ENCODE measurements around the gene HSPB6. TPM values are rescaled to one million over a fixed set of nuclear protein-coding genes. Genes with fewer than 3 reads are reported as not detected.

HSPB6 gene
- total and polyA plus RNA-seq, 7 donors, result 303 to 1,308 (median 664) TPM

DNA sequence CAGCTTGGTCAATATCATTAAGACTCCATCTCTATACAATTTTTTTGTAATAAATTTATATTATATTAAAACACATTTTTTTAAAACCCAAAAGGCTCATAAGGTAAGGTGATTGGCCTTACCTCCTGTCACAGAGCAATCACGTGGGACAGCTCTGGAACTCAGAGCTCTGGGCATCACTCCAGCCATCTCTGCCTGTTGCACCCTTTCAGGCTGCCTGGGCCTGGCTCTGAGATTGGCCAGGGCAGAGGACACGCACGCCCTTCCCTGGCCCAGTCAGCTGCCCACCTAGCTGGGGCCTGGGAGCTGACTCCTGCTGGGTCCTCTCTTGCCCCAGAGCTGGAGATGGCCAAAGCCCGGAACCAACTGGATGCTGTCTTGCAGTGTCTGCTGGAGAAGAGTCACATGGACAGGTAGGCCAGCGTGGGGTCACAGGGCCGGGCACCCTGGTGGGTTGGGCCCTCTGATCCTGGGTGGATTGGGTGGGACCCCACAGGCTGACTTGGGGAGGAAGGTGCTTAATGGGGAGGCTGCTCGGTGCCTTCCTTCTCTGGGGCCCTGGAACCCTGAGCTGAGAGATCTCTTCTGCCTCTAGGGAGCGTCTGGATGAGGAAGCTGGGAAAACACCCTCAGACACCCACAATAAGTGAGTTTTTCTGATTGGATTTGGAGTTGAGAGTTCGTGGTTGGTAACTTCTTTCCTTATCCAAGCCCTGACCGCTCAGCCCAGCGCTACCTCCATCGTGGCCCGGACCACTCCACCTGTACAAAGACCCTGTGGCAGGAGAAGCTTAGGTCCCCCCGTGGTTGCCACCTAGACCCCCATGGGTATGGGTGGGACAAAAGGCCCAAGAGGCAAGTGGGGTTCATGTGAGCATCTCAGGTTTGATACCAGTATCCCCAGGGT, 4.7 kb downstream of the HSPB6 start:
- TF ChIP-seq, protein P1, sequence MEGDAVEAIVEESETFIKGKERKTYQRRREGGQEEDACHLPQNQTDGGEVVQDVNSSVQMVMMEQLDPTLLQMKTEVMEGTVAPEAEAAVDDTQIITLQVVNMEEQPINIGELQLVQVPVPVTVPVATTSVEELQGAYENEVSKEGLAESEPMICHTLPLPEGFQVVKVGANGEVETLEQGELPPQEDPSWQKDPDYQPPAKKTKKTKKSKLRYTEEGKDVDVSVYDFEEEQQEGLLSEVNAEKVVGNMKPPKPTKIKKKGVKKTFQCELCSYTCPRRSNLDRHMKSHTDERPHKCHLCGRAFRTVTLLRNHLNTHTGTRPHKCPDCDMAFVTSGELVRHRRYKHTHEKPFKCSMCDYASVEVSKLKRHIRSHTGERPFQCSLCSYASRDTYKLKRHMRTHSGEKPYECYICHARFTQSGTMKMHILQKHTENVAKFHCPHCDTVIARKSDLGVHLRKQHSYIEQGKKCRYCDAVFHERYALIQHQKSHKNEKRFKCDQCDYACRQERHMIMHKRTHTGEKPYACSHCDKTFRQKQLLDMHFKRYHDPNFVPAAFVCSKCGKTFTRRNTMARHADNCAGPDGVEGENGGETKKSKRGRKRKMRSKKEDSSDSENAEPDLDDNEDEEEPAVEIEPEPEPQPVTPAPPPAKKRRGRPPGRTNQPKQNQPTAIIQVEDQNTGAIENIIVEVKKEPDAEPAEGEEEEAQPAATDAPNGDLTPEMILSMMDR (IDR thresholded peaks at IDR 0.05), result no peak
- H3K4me1 ChIP-seq, result peaks cover 22% of the 10 kb centered on the region
- ATAC-seq (no peak), DNase-seq (no peak)
- H3K27ac ChIP-seq, result no peak overlapping the region
- H3K36me3 ChIP-seq (ENCODE audit: insufficient read depth in 1 of 2, low read depth in 1 of 2), result peaks cover 0 to 24% of the 10 kb centered on the region in 2 donors
- no peak overlapping the region for H3K4me3 ChIP-seq
- intact Hi-C loops (cut with DNase I), result no loop called here
- H3K27me3 ChIP-seq (ENCODE audit: insufficient read depth in 3 of 3, low read length in 2 of 3), result no peaks in the 10 kb centered on the region
- no peaks in the 10 kb centered on the region for H3K9me3 ChIP-seq
- 73 to 84% (median 83%) methylated on average over 13 to 14 of the region's 14 CpGs for WGBS, 3 donors

DNA sequence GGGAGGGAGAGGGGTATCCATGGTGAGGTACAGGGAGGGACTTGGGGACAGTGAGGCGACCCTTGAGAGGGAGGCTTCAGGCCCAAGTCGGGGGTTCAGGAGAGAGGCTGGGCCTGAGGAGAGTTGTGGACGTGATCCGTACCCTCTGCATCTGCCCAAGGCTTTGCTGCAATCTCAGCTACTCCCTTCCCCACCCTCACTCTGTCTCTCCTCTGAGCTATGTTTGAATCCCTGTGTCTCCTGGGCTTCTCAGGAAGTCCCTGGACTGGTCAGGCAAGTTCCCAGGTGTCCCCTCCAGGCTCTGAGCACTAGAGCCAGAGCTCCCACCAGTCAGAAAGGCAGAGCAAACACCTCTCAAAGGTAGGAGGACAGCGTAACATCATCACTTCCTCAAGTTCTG, 6.7 kb downstream of the HSPB6 start:
- Histone ChIP-seq H3K4me3 (no peak overlapping the region), H3K27ac (no peak overlapping the region), H3K9me3 (no peaks in the 10 kb centered on the region), H3K36me3 (ENCODE audit: insufficient read depth in 1 of 2, low read depth in 1 of 2) (peaks cover 0 to 27% of the 10 kb centered on the region in 2 donors), H3K4me1 (peaks cover 31% of the 10 kb centered on the region), H3K27me3 (ENCODE audit: insufficient read depth in 3 of 3, low read length in 2 of 3) (no peaks in the 10 kb centered on the region)
- no peak for ATAC-seq
- TF ChIP-seq, protein P1 (IDR thresholded peaks at IDR 0.05), result no peak
- DNase-seq, result no peak
- intact Hi-C loops (cut with DNase I), result no loop called here
- 90 to 93% (median 92%) methylated on average over 5 of the region's 5 CpGs for WGBS, 3 donors

DNA sequence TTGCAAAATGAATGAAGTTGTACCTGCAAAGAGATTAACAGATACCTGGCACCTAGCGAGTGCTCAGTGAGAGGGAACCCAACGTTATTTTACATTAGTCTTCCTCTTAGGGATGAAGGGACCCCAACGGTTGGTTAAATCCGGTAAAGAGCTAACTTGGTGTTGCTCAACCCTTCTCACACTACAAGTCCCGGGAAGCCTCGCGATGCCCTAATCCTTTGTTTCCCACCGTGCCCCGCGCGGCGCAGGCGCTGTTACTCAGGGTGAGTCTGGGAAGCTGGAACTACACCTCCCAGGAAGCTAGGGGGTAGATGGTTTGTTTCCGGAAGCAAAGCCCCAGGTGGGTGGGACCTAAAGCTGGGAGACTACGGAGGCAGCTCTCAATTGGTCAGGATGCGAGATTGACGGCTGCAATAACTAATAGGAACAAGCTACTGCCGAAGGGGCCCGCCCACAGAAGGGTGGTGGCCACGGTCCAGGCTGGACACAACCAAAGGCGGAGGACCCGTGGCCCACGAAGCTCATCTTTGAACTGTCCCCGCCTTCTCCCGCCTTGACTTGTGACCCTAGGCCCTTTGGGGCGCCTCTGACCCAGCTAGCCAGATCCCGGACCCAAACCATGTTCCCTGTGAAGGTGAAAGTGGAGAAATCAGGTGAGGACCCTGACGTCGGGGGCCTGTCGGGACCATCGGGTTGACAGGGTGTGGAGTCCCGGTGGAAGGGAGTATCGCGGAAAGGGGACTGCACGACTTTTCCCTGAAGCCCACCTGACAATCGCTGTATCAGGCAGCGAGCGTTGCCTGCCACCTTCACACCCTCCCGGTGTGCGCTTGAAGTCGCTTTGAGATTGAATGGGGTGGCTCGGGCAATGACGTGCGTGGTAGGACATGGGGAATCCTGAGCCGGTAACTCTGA, 8.5 kb downstream of the HSPB6 start, which contains the start of gene LIN37:
TSS of gene LIN37 (plus strand) at position 471 of the 915 bp plus-strand sequence. CDS start at position 620, 149 bp downstream.
- H3K9me3 ChIP-seq, result no peaks in the 10 kb centered on the region
- TF ChIP-seq, protein P1 (IDR thresholded peaks at IDR 0.05), result no peak
- H3K4me3 ChIP-seq, result peak within 1 kb of the TSS; percentile 99
- peaks cover 42% of the 10 kb centered on the region for H3K4me1 ChIP-seq
- ATAC-seq, result peak; percentile 82 to 87 (median 84)
- DNase-seq, result peak; percentile 99 to 100
- peaks cover 0 to 27% of the 10 kb centered on the region in 2 donors for H3K36me3 ChIP-seq (ENCODE audit: insufficient read depth in 1 of 2, low read depth in 1 of 2)
- intact Hi-C loops (cut with DNase I), result loop anchor here in 1 of 2 donors (5.0 kb wide), 1 partner anchor 184 kb away; no protein-coding TSS in a partner anchor
- H3K27me3 ChIP-seq (ENCODE audit: insufficient read depth in 3 of 3, low read length in 2 of 3), result no peaks in the 10 kb centered on the region
- peak within 1 kb of the TSS; percentile 81 for H3K27ac ChIP-seq
- WGBS, 3 donors, result 0 to 1% (median 1%) methylated on average over 45 of the region's 45 CpGs

DNA sequence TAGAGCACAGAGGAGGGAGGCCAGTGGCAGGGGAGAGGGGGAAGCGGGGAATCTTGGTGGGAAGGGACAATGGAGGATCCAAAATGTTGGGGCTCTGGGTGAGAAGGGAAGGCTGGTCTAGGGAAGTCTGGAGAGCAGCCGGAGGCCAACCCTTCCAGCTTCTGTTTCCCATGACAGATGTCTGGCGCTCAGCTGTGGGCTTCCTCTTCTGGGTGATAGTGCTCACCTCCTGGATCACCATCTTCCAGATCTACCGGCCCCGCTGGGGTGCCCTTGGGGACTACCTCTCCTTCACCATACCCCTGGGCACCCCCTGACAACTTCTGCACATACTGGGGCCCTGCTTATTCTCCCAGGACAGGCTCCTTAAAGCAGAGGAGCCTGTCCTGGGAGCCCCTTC, 10.3 kb downstream of the HSPB6 start:
- ATAC-seq (no peak), DNase-seq (no peak)
- H3K4me1 ChIP-seq, result peaks cover 42% of the 10 kb centered on the region
- TF ChIP-seq, protein P1 (IDR thresholded peaks at IDR 0.05), result no peak
- WGBS, 3 donors, result 83 to 90% (median 84%) methylated on average over 5 of the region's 5 CpGs
- no peaks in the 10 kb centered on the region for H3K27me3 ChIP-seq (ENCODE audit: insufficient read depth in 3 of 3, low read length in 2 of 3)
- peaks cover 0 to 30% of the 10 kb centered on the region in 2 donors for H3K36me3 ChIP-seq (ENCODE audit: insufficient read depth in 1 of 2, low read depth in 1 of 2)
- H3K4me3 ChIP-seq, result peak overlapping the region; percentile 89
- H3K9me3 ChIP-seq, result no peaks in the 10 kb centered on the region
- intact Hi-C loops (cut with DNase I), result loop anchor here in 1 of 2 donors (5.0 kb wide), 1 partner anchor 186 kb away; no protein-coding TSS in a partner anchor
- H3K27ac ChIP-seq, result peak overlapping the region; percentile 100

All from psoas muscle (tissue), 8 donors.